ENCODE measurements around the gene FGF14.
"Not testable (repeated sequence)": the region's sequence is repeated elsewhere in the genome, so short reads cannot be mapped to it uniquely, and the experiment has no call there.

FGF14 gene

DNA sequence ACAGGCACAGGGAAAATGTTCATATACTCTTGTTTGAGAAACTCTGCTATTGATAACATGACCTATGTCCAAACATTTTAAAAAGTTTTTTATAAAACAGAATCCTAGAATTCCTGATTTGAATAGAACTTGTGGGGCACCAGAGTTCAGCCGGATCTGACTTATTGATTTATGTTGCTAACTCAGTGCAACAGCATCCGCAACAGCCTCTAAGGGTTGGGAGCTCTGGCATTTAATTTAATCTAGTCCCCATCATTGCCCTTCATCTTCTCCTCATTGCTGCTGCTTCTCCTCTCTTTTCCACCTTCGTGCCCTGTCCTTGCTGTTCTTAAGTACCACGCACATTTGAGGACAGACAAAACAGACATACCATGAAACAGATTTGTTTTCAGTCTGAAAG, 214.5 kb downstream of the FGF14 start:
- DNase-seq = no peak

DNA sequence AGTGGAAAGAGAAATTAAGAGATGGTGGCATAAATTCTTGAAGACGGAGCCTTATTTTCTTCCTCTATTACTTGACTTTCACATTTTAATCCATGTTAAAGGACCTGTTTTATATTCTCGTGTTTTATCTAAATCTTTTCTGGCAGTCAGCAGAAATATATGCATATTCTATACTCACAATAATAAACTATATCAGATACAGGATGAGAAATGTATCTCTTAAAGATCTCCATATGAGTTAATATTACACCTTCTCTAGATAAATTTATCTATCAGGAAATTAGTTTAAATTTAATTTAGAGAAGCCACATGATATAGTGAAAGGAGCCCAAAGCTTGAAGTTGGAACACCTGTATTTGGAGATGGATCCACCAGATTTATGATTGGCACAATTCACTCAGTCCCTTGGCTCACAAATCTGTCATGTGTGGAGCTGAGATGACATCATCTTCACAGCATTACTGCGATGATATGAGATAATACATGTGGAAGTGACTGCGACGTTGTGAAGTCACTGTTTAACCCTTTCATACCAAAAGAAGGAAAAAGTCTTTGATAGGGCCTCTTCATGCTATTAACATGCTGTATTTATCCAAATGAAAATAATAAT, 216.4 kb downstream of the FGF14 start:
- DNase-seq = no peak

DNA sequence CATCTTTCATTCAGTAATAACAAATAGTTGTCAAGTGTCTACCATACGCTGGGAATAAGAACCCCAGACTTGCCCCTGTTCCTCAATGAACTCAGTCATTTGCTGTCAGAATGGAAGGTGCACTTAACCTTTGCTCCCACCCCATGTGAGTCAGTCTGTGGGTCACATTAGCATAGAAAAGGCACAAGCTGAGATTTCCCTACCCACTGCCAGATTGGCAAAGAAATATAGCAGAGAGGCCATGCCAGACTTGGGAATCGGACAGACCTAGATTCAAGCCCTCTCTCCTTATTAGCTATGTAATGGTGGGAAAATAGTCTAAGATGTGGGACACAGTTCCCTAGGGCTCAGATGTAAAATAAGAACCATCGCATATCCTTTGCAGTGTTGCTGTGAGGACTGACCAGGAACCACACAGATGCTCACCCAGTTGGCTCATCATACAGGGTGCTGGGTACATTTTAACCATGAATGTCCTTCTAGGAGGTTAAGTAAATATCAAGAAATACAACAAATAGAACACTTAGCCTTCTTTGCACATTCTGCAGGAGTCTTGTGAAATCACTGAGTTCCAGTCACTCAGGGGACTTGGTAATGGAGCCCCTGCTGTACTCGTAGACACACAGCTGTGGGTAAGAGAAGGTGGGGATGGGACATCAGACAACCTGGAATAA, 218.2 kb downstream of the FGF14 start:
- DNase-seq = no peak

DNA sequence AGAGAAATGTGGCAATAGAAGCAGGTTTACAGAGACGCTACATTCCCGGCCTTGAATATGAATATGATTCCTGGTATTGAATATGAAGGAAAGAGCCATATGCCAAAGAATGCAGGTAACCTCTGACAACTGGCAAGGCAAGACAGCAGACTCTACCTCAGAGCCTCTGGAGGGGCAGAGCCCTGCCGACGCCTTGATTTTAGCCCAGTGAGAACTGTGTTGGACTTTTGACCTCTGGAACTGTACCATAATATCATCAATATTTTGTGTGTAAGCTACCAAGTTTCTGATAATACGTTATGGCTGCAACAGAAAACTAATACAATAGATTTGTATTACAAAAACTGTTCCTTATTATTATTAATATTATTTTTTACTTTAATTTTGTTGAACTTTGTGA, 219.7 kb downstream of the FGF14 start:
- DNase-seq = no peak

DNA sequence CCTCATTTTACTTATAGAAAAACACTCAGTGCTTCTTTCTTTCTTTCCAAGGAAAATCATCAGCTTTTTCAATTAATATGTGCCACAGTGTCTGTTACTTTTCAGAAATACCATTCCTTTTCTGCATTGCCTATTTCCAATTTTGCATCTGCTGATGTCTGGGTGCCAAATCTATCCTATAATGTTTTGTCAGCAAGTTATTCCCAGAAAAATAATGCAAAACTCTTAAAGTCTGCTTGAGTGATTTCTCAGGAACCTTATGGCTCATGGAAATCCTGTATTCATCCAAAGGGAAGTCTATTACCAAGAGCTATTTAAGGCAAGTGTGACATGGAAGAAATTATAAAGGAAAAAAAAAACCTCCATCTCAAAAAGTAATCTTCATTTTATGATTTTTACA, 224.4 kb downstream of the FGF14 start:
- DNase-seq = no peak

DNA sequence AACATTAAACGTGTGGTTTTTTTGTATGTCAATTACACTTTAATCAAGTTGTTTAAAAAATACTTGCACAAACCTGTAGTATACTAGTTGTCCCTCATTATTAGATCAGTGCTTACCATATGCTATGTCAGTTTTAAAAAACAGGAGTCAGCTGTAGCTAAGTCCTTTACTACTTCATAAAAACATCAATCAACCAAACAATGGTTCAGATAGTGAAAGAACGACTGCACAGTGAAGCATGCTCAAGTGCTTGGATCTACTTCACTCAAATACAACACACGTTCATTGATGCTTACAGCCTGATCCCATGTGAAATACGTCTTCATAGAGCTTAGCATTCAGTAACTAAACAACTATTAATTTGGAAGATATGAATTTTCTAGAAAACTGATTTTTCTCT, 225.0 kb downstream of the FGF14 start:
- DNase-seq = no peak

DNA sequence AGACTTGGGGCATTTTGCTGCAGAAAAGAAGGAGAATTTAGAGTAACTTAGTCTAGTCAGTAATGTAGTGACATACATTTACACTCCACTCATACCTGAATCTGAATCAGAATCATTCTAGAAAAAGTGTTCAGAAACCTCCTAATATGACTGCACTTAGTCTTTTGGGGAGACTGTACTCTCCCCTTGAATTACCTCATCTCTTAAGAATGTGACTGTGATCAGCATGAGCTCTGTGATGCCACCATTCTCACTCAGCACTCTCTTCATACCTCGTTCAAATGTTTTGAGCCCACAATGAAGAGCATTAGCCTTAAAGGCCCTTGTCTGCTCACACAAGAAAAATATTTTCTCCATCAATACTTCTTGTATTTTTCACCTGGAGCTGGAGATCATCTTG, 229.4 kb downstream of the FGF14 start:
- DNase-seq = no peak

DNA sequence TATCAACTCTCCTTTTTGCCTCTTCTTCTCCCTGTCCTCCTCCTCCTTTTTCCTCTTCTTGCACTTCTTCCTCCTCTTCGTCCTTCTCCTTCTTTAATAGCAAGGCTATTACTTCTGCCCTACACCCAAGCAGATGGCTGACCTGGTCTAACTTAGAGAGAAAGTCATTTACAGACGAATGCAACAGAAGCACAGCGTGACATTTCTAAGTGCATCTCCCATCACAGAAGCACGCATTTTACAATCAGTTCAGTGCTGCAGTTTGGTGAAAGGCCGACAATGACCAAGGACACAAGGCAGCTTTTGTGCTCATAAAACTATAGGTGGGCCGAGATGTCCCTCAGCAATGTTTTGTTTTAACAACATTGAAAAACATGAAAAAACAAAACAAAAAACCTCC, 231.5 kb downstream of the FGF14 start:
- DNase-seq = no peak

DNA sequence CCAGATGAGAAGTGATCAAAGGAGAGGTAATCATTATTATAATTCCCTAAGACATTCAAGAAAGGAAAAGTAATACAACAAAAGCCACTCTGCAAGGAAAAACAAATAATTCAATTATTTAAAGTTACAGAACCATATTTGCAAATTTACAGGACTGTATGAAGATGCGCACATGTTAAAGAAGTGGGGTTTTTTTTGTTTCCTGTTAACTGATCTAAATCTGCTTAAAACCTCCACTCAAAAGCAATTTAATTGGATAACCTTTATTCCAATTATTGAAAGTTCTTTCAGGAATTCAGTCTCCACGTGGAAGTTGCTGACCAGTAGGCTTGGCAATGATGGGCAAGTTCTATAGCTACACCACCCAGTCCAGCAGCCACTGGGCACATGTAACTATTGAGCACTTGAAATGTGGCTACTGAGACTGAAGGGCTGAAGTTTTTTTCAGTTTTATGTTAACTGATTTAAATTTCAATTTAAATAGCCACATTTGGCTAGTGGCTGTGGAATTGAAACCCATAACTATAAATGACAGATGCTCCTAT, 232.3 kb downstream of the FGF14 start:
- no peak for DNase-seq

DNA sequence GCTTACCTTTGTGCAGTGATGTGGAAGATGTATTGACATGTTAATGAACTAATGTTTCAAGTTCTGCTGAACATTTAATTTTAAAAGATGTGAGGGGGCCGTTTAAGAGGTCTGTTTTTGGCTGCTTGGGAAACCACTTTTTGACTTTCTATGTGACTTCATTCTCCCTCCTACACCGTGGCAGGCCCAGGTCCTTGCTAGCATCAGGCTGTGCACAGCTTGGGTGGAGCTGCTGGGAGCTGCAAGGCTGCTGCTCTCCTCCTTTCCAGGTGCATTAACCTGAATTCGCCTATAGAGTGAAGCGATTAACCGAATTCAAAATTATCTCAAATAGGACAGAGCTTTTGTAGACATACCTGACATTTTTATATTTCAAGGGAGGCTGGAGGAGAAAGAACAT, 249.1 kb downstream of the FGF14 start:
- DNase-seq = no peak

DNA sequence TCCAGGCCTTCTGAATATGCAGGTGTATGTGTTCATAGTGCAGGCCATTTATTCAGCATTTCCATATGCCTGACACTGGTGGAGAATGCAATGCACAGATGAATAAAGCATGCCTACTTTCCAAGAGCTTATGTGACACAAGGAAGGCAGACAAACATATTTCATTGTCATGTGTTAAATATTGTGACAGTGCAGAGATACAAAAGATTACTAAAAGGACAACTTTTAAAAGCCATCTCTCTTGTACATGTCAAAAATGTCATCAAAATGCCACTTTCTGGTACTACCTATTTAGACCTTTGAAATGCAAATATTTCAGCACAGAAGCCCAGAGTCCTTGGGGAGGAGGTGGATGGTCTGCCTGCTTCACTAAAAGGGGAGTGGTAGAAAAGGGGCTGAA, 254.5 kb downstream of the FGF14 start:
- DNase-seq = no peak

DNA sequence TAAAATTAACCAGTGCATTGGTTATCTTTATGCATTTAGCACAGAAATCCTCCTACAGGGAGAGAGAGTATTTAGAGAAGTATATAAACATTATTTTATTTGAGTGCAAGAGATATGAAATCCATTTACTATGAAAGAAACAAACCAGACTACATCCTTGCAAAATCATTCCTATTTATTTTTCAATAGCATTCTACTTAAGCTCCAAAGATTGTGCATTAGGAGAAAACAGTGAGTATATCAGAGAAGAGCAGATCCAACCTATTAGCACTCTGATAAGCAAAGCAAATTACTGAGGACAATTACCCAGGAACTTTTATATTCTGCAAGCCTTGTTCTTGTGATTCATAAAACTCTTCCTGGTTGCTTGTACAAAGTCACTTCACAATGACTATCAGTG, 256.1 kb downstream of the FGF14 start:
- DNase-seq = no peak

DNA sequence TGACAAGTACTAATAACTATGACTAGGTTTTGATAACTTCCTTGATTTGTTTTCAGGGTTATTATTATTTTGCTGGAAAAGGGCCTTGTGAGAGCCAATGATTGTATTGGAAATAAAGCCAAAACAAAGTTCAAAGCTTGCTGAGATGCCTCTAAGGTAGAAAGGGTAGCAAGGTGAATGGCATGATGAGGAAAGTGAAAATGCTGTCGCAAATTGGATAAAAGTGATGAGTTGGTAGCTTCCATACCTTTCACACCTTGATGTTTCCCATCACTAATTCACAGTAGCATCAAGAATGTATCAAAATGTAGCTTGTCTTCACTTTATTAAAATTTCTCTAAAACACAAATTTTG, 259.4 kb downstream of the FGF14 start:
- DNase-seq = no peak

DNA sequence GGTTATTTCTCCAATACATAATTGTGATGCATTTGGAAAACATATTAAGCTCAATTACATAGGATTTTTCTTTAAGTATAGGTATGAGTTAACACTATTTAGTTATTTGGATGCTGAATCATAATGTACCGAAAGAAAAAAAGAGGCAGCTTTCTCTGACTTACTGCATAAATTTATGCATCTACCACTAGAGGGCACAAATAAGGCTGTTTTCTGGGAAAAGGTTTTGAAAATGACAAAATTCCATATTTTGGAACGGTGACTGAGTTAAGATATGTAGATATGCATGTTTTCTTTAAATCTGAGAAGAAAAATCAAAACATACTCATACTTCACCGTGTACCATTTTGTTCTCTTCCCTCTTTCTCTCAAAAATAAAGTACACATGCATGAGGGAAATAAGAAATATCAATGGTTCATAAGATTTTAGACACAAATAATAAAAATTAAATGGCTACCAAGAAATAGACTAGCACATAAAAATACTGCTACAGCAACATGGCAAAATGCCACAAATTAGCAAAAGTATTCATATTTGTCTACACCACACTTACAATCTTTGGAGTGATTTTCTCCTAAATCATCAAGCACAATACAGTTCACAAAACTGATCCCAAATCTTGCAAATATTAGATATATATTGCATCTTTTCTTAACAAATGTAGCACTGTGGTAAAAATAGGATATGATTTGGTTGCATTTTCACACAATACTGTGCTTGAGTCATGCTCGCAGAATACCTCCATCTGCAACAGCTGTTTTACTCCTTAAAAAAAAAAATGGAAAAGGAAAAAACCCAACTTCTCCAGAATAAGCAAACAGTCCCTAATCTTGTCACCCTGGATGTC, 260.0 kb downstream of the FGF14 start:
- DNase-seq = no peak

DNA sequence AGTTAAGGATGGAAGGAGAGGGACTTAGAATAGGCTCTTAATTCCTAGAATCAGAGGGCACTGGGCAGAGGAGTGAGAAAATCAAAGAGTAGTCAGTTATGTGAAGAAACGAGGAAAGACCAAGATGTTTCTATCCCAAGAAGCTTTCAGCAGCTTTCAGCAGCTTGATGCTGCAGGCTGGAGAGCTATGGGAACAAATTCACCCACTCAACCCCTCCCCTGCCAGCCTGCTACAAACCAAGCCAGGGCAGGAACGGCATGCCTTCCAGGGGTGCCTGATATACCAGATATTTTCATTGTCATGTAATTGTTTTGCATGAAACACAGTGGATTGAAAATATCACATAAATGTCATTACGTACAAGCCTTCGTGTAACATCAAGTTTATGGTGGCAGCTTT, 262.2 kb downstream of the FGF14 start:
- no peak for DNase-seq

DNA sequence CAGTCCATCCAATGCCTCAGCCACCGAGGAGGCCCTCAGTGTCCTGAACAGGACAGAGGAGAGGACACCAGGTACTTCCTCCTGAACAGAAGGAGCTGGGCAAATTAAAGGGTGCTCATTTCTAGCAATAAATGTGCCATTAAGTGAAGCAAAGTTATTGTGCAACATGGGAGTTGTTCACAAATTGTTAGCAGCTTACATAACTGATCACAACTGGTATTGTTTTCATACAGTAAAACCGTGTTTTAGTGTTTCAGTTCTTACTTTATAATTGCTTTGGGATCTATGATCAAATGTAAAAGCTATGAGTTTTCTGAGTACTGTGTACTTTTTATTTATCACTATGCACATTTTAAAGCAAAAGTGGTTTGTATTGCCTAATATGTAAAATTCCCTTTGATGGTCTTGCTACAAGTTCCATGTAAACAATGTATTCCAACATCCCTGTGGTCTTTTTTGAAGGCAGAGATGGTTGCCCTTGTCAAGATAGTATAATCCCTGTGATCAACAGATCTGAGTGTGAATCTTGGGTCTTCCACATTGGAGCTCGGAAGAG, 263.1 kb downstream of the FGF14 start:
- no peak for DNase-seq

DNA sequence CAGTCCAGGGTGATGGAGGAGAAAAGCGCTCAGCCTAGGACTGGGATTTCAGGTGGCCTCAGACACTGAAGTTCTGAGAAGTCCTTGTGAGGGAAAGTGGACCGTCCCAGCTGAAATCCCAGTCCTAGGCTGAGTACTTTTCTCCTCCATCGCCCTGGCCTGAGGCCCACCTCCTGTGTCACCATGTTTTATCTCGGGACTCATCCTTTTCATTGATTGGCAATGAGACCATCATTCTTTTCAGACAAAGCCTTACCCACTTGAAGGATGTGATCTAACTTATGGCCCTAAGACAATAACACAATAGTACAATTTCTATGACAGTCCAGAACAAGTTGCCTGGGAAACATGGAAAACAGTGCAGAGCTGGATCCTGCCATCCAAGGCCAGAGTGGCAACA, 263.9 kb downstream of the FGF14 start:
- not testable (repeated sequence) for DNase-seq

DNA sequence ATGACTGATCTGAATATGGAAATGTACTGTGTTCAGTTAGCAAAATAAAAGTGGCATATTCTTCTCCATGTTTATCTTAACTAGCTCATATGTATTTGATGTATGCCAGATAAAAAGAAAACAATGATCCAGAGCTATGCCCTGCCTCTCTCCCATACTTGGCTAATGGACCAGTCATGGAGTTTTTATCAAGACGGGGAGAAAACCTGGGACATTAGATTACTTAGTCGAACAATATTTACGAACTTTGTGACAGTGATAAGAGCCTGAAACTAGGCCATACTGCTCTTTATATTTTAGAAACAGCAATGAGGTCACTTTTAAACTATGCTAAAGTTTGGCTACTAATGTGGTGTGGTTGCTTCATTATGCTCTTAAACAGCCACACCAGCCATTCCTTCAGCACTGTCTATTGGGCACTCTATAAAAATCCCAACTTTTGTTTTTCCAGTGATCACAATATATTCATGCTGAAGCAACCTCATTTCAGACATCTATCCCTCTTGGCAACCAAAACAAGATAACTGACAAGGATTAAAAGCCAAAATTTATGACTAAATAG, 265.0 kb downstream of the FGF14 start:
- no peak for DNase-seq

DNA sequence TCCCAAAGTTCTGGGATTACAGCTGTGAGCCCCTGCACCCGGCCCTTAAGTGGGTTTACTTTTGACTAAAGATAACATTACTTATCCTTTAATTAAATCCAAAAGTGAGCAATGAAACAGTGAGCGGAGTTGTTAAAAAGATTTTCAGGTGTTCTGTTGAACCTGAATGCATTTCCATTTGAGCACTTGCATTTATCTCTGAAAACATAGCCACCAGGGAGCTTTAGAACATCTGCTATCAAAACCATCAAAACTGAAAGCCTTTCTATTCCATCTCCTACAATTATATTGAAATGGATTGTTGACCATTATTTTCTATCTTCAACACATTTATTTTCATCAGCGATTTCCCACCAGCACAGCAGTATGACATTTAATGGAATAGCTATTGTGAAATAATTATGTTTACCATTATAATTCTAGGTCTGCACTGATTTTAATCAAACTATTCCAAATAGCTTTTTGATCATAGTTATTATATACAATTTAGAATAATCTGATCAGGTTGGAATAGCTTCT, 269.0 kb downstream of the FGF14 start:
- DNase-seq = no peak

DNA sequence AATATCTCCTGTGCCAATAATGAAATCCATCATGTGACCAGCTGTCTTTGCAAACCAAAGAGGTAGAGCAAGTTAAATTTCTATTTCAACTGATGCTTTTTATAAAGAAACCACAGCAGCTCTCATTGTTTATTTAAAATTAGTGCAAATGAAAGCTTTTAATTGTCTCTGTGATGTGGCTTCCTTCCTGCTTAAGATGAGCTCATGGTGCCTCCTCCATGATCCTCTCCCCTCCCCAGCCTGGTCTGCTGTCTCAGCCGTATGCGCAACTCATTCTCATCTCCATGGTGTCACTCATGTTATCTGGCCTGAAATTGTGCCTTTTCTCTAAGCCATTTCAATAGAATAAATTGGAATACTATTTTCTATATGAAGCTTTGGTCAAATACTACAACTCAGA, 270.6 kb downstream of the FGF14 start:
- no peak for DNase-seq

DNA sequence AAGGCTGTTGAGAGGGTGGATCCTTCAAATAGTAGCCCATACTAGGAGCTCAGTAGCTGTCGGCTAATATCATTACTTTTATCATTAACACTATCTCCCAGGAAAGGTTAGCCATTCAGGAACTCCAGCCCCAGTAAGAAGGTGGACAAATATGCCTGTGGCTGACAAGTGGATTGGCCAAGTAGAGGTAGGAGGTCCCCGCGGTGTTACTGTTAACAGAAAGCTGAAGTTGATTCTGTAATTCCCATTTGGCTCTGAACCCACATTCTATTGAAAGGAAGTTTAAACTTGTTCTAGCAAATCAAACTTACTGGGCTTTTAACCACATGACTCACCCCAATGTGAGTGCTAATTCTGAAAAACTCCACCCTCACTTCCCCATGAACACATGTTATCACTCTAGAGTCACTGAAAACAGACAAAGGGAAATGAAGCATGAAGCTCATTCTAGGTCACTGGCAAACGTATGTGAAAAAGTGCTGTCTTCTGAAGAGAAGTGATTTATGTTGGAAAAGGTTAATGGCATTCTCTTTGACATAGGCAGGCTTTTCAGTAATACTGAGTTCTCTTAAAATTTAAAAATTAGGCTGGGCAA, 273.5 kb downstream of the FGF14 start:
- no peak for DNase-seq

DNA sequence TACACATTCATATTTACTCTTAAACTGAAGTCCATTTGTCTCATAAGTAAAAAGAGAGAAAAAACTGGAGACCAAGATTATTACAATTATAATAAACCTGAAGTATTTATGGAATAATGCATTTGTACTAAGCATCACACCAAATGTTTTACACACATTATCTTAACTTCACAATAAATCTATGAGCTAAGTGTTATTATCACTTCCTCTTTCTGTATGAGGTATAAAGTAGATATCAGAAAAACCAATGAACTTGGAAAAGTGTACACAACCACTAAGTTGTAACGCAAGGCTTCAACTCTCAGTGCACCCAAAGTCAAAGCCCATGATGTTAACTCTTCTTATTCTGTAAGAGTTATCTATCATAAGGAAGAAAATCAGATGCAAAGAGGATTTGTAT, 274.7 kb downstream of the FGF14 start:
- DNase-seq = no peak

DNA sequence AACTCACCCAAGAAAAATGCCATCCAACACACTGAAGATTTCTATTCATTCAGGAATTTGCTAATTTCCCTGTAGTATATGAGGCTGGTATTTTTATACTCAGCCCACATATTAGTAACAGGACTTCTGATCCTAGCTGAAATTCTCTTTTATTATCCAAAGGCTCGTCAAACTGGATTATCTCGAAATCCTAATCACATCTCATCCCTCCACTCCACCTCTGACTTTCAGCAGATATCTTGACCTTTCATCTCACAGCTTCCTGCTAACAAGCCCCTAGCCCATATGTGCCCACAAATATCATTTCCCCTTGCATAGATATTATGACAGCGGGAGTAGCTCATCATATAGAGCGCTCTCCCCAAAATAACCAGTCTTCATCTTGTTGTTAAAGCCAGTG, 279.7 kb downstream of the FGF14 start:
- no peak for DNase-seq

Measured in inflammatory macrophage treated with lipopolysaccharide for 4 hours (primary cell).